ENCODE measurements around the gene PIP5K1B. TPM values are rescaled to one million over a fixed set of nuclear protein-coding genes. Genes with fewer than 3 reads are reported as not detected.

Gene PIP5K1B
- total and polyA plus RNA-seq, 4 donors, result 0.09 to 30.9 (median 0.29) TPM

DNA sequence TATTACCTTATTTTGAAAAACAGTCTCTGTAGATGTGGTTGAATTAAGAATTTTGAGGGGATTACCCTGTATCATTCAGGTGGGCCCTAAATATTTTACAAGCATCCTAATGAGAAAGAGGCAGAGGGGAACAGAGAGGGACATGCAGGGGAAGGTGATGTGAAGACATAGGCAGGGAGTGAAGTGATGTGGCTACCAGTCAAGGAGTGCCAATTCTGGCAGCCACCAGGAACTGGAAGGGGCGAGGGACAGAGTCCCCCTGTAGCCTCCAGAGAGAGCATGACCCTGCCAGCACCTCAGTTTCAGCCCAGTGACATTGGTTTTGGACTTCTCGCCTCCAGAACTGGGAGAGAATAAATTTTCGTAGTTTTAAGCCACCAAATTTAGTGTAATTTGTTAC is 44.1 kb downstream of the PIP5K1B start:
- no peak overlapping the region for H3K4me3 ChIP-seq (ENCODE audit: low read depth in 1 of 3, low read length in 3 of 3)
- H3K4me1 ChIP-seq (ENCODE audit: control insufficient read depth in 4 of 4, insufficient read depth in 4 of 4, low read length in 3 of 4), result no peaks in the 10 kb centered on the region

More for the DNA sequence above, 44.1 kb downstream of the PIP5K1B start:
- Histone ChIP-seq H3K27ac (ENCODE audit: low read depth in 1 of 2, low read length in 2 of 2) (no peak overlapping the region), H3K9ac (ENCODE audit: low read depth in 1 of 2, low read length in 2 of 2) (no peak overlapping the region), H3K27me3 (ENCODE audit: control insufficient read depth in 4 of 4, insufficient read depth in 4 of 4, low read length in 3 of 4) (peaks cover 0 to 6% (median 0%) of the 10 kb centered on the region in 4 donors), H3K36me3 (ENCODE audit: control insufficient read depth in 4 of 4, insufficient read depth in 3 of 4, low read depth in 1 of 4, low read length in 3 of 4) (no peaks in the 10 kb centered on the region), H3K9me3 (ENCODE audit: control insufficient read depth in 4 of 4, low read length in 3 of 4) (no peaks in the 10 kb centered on the region)
- TF ChIP-seq HNF4A (conservative IDR thresholded peaks at IDR 0.05) (no peak), CTCF (IDR thresholded peaks at IDR 0.05; ENCODE audit: low read depth, low read length, missing input control) (no peak), GABPA (IDR thresholded peaks at IDR 0.05 in 1 of 2, conservative IDR thresholded peaks at IDR 0.05 in 1 of 2) (no peak), RXRA (IDR thresholded peaks at IDR 0.05) (no peak), EGR1 (IDR thresholded peaks at IDR 0.05; ENCODE audit: low read depth in 2 of 2) (no peak), NR2F2 (IDR thresholded peaks at IDR 0.05) (no peak), JUND (IDR thresholded peaks at IDR 0.05) (no peak), HNF4G (IDR thresholded peaks at IDR 0.05) (no peak), FOXA2 (IDR thresholded peaks at IDR 0.05) (no peak), FOXA1 (IDR thresholded peaks at IDR 0.05) (no peak), SP1 (IDR thresholded peaks at IDR 0.05) (no peak), RAD21 (IDR thresholded peaks at IDR 0.05) (no peak), YY1 (IDR thresholded peaks at IDR 0.05) (no peak), TAF1 (conservative IDR thresholded peaks at IDR 0.05) (no peak)
- TF ChIP-seq, protein P1, sequence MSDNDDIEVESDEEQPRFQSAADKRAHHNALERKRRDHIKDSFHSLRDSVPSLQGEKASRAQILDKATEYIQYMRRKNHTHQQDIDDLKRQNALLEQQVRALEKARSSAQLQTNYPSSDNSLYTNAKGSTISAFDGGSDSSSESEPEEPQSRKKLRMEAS (IDR thresholded peaks at IDR 0.05), result no peak
- TF ChIP-seq, protein P2, sequence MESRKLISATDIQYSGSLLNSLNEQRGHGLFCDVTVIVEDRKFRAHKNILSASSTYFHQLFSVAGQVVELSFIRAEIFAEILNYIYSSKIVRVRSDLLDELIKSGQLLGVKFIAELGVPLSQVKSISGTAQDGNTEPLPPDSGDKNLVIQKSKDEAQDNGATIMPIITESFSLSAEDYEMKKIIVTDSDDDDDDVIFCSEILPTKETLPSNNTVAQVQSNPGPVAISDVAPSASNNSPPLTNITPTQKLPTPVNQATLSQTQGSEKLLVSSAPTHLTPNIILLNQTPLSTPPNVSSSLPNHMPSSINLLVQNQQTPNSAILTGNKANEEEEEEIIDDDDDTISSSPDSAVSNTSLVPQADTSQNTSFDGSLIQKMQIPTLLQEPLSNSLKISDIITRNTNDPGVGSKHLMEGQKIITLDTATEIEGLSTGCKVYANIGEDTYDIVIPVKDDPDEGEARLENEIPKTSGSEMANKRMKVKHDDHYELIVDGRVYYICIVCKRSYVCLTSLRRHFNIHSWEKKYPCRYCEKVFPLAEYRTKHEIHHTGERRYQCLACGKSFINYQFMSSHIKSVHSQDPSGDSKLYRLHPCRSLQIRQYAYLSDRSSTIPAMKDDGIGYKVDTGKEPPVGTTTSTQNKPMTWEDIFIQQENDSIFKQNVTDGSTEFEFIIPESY (IDR thresholded peaks at IDR 0.05), result no peak
- TF ChIP-seq, protein P3, sequence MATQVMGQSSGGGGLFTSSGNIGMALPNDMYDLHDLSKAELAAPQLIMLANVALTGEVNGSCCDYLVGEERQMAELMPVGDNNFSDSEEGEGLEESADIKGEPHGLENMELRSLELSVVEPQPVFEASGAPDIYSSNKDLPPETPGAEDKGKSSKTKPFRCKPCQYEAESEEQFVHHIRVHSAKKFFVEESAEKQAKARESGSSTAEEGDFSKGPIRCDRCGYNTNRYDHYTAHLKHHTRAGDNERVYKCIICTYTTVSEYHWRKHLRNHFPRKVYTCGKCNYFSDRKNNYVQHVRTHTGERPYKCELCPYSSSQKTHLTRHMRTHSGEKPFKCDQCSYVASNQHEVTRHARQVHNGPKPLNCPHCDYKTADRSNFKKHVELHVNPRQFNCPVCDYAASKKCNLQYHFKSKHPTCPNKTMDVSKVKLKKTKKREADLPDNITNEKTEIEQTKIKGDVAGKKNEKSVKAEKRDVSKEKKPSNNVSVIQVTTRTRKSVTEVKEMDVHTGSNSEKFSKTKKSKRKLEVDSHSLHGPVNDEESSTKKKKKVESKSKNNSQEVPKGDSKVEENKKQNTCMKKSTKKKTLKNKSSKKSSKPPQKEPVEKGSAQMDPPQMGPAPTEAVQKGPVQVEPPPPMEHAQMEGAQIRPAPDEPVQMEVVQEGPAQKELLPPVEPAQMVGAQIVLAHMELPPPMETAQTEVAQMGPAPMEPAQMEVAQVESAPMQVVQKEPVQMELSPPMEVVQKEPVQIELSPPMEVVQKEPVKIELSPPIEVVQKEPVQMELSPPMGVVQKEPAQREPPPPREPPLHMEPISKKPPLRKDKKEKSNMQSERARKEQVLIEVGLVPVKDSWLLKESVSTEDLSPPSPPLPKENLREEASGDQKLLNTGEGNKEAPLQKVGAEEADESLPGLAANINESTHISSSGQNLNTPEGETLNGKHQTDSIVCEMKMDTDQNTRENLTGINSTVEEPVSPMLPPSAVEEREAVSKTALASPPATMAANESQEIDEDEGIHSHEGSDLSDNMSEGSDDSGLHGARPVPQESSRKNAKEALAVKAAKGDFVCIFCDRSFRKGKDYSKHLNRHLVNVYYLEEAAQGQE (IDR thresholded peaks at IDR 0.05), result no peak
- TF ChIP-seq, protein P4, sequence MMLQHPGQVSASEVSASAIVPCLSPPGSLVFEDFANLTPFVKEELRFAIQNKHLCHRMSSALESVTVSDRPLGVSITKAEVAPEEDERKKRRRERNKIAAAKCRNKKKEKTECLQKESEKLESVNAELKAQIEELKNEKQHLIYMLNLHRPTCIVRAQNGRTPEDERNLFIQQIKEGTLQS (IDR thresholded peaks at IDR 0.05), result no peak
- 71% methylated on average over 3 of the region's 3 CpGs for WGBS
- no peak for DNase-seq (ENCODE audit: low spot score)
